ENCODE data around the gene LHPP. TPM values are rescaled to one million over a fixed set of nuclear protein-coding genes. Genes with fewer than 3 reads are reported as not detected.

LHPP gene
- total and polyA plus RNA-seq, 10 donors, result 16.8 to 36.8 (median 23.5) TPM

DNA sequence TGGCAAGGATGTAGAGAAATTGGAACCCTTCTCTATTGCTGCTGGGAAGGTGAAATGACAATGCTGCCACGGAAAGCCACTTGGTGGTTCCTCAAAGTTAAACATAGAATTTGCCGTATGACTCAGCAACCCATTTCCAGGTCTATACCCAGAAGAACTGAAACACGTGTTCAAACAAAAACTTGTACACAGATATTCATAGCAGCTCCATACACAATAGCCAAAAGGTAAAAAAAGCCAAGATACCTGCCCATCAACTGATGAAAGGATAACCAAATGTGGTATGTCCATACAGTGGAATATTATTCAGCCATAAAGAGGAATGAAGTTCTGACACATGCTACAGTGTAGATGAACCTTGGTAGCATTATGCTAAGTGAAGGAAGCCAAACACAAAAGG, 39.1 kb downstream of the LHPP start:
- intact Hi-C loops (cut with DNase I; ENCODE audit: low total_unique reads), result no loop called here
- DNase-seq, result no peak
- H3K4me1 ChIP-seq, result no peaks in the 10 kb centered on the region
- whole genome bisulfite sequencing, 5 donors, result 71 to 82% (median 80%) methylated on average over 3 of the region's 3 CpGs
- TF ChIP-seq, protein P1, sequence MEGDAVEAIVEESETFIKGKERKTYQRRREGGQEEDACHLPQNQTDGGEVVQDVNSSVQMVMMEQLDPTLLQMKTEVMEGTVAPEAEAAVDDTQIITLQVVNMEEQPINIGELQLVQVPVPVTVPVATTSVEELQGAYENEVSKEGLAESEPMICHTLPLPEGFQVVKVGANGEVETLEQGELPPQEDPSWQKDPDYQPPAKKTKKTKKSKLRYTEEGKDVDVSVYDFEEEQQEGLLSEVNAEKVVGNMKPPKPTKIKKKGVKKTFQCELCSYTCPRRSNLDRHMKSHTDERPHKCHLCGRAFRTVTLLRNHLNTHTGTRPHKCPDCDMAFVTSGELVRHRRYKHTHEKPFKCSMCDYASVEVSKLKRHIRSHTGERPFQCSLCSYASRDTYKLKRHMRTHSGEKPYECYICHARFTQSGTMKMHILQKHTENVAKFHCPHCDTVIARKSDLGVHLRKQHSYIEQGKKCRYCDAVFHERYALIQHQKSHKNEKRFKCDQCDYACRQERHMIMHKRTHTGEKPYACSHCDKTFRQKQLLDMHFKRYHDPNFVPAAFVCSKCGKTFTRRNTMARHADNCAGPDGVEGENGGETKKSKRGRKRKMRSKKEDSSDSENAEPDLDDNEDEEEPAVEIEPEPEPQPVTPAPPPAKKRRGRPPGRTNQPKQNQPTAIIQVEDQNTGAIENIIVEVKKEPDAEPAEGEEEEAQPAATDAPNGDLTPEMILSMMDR (IDR thresholded peaks at IDR 0.05 in 8 of 11, conservative IDR thresholded peaks at IDR 0.05 in 3 of 11), result no peak
- TF ChIP-seq POLR2AphosphoS5 (IDR thresholded peaks at IDR 0.05) (no peak), POLR2A (IDR thresholded peaks at IDR 0.05) (no peak)
- no peaks in the 10 kb centered on the region for H3K27me3 ChIP-seq (replicated peaks in 1 of 7)
- peaks cover 0 to 40% (median 0%) of the 10 kb centered on the region in 6 donors for H3K36me3 ChIP-seq
- peaks cover 0 to 10% (median 7%) of the 10 kb centered on the region in 8 donors for H3K9me3 ChIP-seq
- no peak overlapping the region for H3K27ac ChIP-seq
- H3K4me3 ChIP-seq, result no peak overlapping the region

DNA sequence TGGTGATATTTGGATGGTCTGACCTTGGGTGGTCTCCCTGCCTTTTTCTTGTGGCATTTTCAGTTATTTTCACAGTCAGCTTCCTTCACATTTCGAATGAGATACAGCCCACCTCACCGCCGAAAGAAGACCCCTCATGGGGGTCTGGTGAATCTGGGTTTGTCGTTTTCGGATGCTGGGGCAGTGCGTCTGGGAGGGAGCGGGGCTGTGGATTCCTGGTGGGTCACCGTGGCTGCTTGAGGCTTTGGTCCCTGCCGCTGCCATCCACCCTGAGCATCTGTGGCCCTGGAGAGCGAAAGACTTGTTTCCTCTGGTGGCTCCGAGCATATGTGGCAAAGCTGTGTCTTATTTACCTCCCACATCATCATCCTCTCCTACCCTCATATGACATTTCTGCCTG, 43.1 kb downstream of the LHPP start:
- Histone ChIP-seq H3K27ac (no peak overlapping the region), H3K9me3 (peaks cover 0 to 10% (median 7%) of the 10 kb centered on the region in 8 donors), H3K36me3 (peaks cover 0 to 22% (median 0%) of the 10 kb centered on the region in 6 donors), H3K27me3 (replicated peaks in 1 of 7) (no peaks in the 10 kb centered on the region), H3K4me1 (no peaks in the 10 kb centered on the region), H3K4me3 (no peak overlapping the region)
- DNase-seq, result peak; percentile 51
- 89 to 92% (median 90%) methylated on average over 11 of the region's 11 CpGs for WGBS, 5 donors
- intact Hi-C loops (cut with DNase I; ENCODE audit: low total_unique reads), result no loop called here
- TF ChIP-seq, protein P1 (IDR thresholded peaks at IDR 0.05 in 8 of 11, conservative IDR thresholded peaks at IDR 0.05 in 3 of 11), result no peak
- no peak for TF ChIP-seq POLR2AphosphoS5 (IDR thresholded peaks at IDR 0.05)
- no peak for TF ChIP-seq POLR2A (IDR thresholded peaks at IDR 0.05)

DNA sequence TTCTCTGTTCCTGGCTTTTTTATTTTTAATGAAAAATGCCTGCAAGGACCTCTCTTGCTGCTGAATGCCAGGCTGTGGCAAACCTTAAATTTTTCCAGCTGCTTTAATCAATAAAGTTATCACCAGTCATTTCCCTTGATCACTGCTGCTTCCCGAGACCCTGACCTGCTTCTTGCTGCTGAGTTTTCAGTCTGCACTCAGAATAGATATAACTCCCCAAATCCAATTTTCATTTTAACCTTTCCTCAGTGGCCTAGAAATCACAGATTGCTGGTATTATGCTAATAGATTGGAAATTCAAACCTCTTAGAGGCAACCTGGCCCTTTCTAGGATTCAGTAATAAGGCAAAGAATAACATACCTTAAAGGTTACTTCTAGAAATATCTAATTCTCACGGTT, 43.7 kb downstream of the LHPP start:
- Histone ChIP-seq H3K36me3 (peaks cover 0 to 22% (median 0%) of the 10 kb centered on the region in 6 donors), H3K4me3 (no peak overlapping the region), H3K4me1 (no peaks in the 10 kb centered on the region), H3K27ac (no peak overlapping the region), H3K27me3 (replicated peaks in 1 of 7) (no peaks in the 10 kb centered on the region), H3K9me3 (peaks cover 0 to 9% (median 7%) of the 10 kb centered on the region in 8 donors)
- intact Hi-C loops (cut with DNase I; ENCODE audit: low total_unique reads), result no loop called here
- TF ChIP-seq, protein P1 (IDR thresholded peaks at IDR 0.05 in 8 of 11, conservative IDR thresholded peaks at IDR 0.05 in 3 of 11), result no peak
- TF ChIP-seq POLR2AphosphoS5 (IDR thresholded peaks at IDR 0.05), result no peak
- TF ChIP-seq POLR2A (IDR thresholded peaks at IDR 0.05), result no peak
- 66 to 77% (median 72%) methylated on average over 2 of the region's 2 CpGs for WGBS, 5 donors
- DNase-seq, result no peak

DNA sequence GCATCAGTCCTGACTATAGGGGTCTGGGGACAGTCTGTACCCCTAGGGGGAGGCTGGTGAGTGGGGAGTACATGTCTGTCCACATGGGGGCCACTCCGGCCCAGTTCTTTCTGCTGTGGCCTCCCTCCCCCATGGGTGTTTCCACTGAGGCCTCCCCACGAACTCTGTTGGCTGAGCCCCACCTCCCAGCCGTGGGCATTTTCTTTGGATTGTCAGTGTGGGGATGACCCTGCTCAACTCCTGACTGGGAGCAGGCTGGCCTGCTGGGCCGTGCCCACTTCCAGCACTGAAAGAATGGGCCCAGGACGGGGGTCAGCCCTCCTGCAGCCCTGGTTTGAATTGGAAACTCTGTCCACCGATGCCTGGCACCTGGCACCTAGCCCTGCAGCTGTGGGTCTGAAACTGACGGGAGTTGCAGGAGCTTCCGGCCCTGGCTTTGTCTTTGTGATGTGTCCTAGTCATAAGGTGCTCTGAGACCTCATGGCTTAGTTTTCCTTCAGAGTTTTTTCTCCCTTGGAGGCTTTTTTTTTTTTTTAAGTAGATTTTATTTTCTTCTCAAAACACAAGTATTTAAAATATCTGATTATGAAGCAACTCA, 46.5 kb downstream of the LHPP start:
- Histone ChIP-seq H3K27me3 (replicated peaks in 1 of 7) (no peaks in the 10 kb centered on the region), H3K27ac (no peak overlapping the region), H3K36me3 (peaks cover 0 to 17% (median 0%) of the 10 kb centered on the region in 6 donors), H3K4me3 (no peak overlapping the region), H3K9me3 (no peaks in the 10 kb centered on the region), H3K4me1 (no peaks in the 10 kb centered on the region)
- 82 to 90% (median 85%) methylated on average over 8 of the region's 8 CpGs for WGBS, 5 donors
- TF ChIP-seq, protein P1 (IDR thresholded peaks at IDR 0.05 in 8 of 11, conservative IDR thresholded peaks at IDR 0.05 in 3 of 11), result no peak
- TF ChIP-seq POLR2A (IDR thresholded peaks at IDR 0.05) (no peak), POLR2AphosphoS5 (IDR thresholded peaks at IDR 0.05) (no peak)
- peak; percentile 66 for DNase-seq
- intact Hi-C loops (cut with DNase I; ENCODE audit: low total_unique reads), result no loop called here

Data from spleen (tissue), 11 donors.